Mesangial cell (primary cell): Measurements from ENCODE around the gene ANKRD52. TPM values are rescaled to one million over a fixed set of nuclear protein-coding genes. Genes with fewer than 3 reads are reported as not detected.

Experiments used
- total RNA-seq: library from RNA; depleted of rRNA; stranded (reverse); fragments of >200 nt; gene quantifications from 2 replicates; pipeline ENCODE4 v1.2.3, GENCODE V29; 2015

ANKRD52 gene
- 42.3 and 54.6 TPM in 2 replicates for total RNA-seq

DNA sequence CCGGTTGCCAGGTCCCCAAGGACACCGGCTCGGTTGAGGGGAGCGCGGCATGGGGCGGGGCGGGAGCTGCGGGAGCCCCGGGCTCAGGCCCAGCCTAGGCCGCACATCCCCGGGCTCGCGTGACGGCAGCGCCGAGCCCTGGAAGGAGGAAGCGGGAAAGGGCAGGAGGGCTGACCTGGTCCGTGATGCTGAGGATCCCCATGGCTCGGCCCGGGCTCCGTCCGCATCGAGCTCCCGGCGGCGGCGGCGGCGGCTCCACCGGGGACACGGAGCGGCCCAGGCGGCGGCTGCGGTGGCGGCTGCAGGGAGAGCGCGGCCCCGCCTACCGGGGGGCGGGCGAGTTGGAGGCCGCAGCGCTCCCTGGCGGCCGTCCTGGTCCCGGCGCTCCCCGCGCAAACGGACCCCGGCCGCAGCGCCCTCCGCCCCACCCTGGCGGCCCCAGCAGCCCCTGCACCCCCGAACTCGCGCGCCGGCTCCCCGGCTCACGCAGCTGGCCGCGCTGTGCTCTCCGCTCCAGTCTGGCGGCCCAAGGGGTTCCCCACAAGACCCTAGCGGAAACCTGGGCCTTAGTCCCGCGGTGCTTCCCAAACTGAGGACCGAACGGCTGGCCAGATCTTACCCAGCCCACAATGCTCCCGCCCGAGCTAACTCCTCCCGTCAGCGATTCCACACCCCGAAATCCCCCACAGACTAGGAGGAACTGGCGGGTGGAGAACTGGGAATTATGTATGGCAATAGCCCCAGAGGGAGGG, at the start of gene ANKRD52:
Gene ANKRD52, minus strand, starts transcription at position 317 of the 752 bp plus-strand sequence. Its CDS starts 115 bp downstream, at position 202.

DNA sequence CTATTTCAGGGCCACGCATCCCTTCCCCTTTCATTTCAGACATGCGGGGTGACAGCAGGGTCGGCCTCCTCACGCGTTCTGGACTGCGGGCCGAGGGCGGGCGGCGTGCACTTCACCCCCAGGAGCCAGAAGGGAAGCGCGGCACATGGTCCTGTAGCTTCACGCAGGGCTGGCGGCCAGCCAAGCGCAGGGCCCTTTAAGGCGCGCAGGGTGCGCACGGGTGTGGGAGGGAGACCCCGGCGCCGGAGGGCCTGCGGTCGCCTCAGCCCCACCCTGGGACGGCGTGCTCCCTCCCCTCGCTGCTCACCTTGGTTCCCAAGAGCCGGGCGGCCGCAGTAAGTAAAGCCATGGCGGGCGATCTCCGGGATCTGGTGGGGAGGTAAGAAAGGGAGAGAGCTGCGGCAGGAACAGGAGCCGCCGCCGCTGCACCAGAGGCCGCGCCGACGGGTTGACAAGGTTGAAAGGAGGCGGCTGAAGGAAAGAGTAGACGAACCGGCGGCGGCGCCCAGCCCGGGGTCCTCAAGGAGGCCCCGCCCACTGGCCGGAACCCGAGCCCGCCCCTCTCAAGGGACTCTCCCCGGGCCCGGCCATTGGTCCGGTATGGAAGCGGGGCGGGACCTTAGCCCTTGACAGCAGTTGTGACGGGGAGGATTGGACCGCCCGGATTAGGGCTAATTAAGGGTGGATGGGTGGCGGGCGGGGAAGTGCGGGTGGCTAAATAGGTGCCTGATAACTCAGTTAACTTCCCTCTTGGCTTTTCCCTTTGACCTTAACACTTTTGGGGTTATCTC, 41.9 kb upstream of the ANKRD52 start, which contains the start of gene CS:
Gene CS, minus strand, starts transcription at position 478 of the 791 bp plus-strand sequence. Its CDS starts 129 bp downstream, at position 349.

DNA sequence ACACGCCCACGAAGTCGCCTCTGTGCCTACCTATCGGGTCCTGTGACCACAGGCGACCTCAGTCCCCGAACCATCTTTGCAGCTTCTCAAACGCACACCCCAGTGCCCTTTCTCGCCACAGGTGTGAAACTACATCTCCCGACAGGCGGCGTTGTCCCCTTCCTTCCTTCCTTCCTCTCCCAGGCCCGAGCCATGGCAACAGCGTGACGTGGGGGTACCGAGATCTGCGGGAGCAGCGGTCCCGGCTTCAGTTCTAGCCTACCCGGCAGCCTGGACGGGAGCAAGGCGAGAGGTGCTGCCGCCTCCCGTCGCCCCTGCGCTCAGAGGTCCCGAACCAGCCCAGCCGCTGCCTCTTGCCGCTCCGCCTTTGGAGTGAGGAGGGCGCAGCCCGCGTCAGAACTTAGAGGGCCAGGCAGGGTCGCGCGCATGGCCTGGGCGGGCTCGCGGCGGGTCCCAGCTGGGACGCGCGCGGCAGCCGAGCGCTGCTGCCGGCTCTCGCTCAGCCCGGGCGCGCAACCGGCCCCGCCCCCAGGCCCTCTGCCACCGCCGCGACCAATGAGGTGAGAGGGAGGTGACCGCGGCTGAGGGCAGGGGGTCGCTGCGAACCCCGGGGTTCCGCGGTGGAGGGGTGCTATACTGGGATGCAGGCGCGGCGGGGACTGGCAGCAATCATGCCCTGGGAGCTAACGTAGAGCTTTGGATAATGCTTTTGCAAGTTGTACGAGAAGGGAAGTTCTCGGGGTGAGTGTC, 8.7 kb upstream of the ANKRD52 start, which contains the start of gene COQ10A:
Gene COQ10A, plus strand, starts transcription at position 250 of the 750 bp plus-strand sequence. Its CDS starts 177 bp downstream, at position 427.

DNA sequence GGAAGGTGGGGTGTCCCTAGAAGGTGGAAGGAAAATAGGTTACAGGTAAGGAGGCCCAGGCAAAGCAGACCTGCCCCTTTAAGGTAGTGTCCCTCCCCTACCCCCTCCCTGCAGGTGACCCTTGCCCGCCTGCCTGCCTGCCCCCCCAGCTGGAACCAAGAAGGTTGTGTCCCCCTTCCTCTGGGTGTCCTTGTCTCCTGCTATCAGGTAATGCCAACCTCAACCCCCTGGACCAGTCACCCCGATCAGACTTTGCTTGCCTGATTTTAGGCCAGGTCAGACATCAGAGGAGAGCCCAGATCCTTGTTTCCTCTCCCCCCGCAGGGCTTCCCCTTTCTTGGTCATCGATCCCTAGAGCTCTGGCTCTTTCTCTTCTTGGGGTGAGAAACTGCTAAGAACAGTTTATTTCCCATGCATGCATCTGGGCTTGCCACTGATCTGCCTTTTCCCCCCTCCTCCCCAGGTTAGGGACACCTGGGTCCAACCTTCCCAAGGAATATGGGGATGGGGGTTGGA, 28.2 kb downstream of the ANKRD52 start, which contains the start of gene SLC39A5:
Gene SLC39A5, plus strand, starts transcription at position 136 of the 516 bp plus-strand sequence. CDS start 1,224 bp downstream, outside the sequence.

DNA sequence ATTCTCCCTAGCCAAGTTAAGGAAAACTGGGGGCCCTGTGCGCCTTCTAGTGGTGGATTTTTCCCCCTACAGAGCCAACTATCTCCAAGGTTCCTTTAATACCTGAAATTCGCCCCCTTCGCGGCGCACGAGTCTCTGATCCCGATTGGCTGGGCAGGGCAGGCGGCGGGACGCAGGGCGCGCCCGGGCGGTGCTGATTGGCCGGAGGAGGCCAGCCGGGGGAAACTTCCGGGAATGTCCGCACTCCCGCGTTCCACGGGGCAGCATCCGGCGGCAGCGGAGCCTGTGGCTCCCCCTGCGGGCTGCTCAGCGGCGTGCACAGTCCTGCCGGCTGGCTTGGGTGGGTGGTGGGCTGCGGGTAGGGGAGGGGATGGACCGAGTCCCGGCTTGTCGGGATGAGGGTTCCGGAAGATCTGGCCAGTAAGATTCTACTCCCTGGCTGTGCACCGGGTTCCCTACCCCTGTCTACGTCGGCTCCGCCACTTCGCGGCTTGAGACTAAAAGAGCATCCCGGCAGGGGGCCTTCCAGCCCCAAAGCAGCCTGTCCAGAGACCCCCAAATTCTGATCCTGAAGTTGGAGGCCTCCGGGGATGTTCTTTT, 34.0 kb downstream of the ANKRD52 start, which contains the start of gene NABP2:
Gene NABP2, plus strand, starts transcription at position 241 of the 600 bp plus-strand sequence. CDS start 515 bp downstream, outside the sequence.

DNA sequence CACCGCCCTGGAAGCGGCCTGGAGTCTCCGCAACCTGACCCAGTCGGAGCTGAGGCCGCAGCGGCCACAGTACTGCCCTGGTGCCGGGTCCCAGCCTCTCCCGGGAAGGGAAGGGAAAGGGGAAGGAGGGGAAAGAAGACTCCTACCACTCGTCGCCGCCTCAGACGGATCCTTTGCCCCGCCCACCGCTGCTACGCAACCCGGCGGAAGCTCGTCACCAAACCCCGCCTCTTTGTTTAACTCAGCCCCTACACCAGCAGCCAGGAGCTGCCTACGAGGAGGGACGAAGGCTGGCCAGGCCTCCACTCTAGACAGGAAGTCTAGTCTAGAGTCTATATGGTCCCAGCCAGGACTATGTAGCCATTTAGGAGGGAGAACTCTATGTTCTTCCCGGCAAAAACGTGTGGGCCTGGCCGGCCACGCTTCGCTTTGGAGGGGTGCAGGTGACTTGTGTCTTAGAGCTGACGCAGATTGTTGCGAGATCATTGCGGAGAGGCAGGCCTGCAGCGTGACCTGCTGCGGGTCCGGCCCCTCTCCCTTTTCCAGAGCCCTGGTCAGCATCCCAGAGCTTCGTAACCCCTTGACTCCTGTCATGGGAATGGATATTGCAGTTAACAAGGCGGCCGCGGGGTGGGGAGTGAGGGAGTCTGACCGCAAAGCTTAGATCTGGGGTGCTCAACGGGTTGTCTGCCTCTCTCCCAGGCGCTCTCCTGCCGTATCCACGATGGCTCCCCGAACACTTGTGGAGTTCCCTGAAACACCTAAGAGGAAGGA, 36.2 kb downstream of the ANKRD52 start, which contains the start of gene RNF41:
Gene RNF41, minus strand, starts transcription at position 166 of the 774 bp plus-strand sequence. CDS start 7,875 bp downstream, outside the sequence.

DNA sequence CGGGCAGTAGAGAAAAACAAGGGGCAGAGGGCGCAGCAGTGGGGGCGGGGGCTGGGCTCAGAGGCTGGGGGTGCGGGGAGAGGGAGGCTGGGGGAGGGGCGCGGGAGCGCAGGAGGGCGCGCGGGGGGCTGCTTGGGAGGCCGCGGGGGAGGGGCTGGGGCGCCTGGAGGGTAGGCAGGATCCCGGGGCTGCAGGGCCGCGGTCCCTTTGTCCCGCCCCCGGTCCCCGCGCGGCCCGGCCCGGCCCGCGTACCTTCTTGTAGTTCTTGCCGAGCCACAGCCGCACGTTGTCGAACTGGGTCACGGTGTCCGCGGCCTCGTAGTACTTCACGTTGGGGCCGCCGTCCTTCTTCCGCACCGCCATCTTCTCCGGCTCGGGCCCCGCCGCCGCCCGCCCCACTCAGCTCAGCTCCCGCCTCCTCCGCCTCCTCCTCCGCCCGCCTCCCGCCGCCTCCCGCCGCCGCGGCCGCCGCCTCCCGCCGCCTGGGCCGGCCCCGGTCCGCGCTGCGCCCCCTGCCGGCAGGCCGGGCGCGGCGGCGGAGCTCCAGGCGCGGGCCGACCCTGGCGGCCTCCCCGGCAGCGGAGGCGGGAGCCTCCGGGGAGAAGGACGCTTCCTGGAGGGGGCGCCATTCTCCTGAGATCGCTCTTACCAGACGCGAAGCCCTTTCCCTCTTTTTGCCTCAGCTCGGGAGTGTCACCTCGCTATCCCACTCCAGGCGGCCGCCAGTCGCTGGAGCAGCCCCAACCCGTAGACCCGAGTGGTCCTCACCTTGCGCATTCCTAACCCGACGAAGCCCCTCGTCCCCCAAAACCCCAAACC, 68.9 kb downstream of the ANKRD52 start, which contains the start of gene SMARCC2:
Gene SMARCC2, minus strand, starts transcription at position 385 of the 819 bp plus-strand sequence. Its CDS starts 22 bp downstream, at position 363.

Other genes with a start within 250 kb of the ANKRD52 start
- 4.1 and 5.3 TPM in 2 replicates for gene IKZF4, start 237.3 kb downstream of the ANKRD52 start, total RNA-seq
- 819 and 1,390 TPM in 2 replicates for gene RPS26, start 216.5 kb downstream of the ANKRD52 start, total RNA-seq
- gene ERBB3, start 178.2 kb downstream of the ANKRD52 start, total RNA-seq = 2.3 and 5.6 TPM in 2 replicates
- 87.1 and 204 TPM in 2 replicates for gene PA2G4, start 153.8 kb downstream of the ANKRD52 start, total RNA-seq
- gene RPL41, start 141.8 kb downstream of the ANKRD52 start, total RNA-seq = 1,989 and 2,469 TPM in 2 replicates
- gene ZC3H10, start 140.1 kb downstream of the ANKRD52 start, total RNA-seq = 2.3 and 3.0 TPM in 2 replicates
- 318 and 340 TPM in 2 replicates for gene ESYT1, start 130.1 kb downstream of the ANKRD52 start, total RNA-seq
- gene MYL6B, start 105.8 kb downstream of the ANKRD52 start, total RNA-seq = 91.1 and 109 TPM in 2 replicates
- gene MYL6, start 100.0 kb downstream of the ANKRD52 start, total RNA-seq = 1,442 and 2,553 TPM in 2 replicates
- gene SMARCC2, start 68.9 kb downstream of the ANKRD52 start, total RNA-seq = 35.0 and 49.7 TPM in 2 replicates
- gene RNF41, start 36.5 kb downstream of the ANKRD52 start, total RNA-seq = 53.6 and 72.0 TPM in 2 replicates
- 30.0 and 48.1 TPM in 2 replicates for gene NABP2, start 34.0 kb downstream of the ANKRD52 start, total RNA-seq
- gene SLC39A5, start 28.3 kb downstream of the ANKRD52 start, total RNA-seq = not detected in 2 replicates
- gene COQ10A, start 8.6 kb upstream of the ANKRD52 start, total RNA-seq = 9.6 and 9.8 TPM in 2 replicates
- gene CS, start 41.9 kb upstream of the ANKRD52 start, total RNA-seq = 130 and 148 TPM in 2 replicates
- 75.3 and 76.6 TPM in 2 replicates for gene CNPY2, start 57.6 kb upstream of the ANKRD52 start, total RNA-seq
- 15.6 and 21.6 TPM in 2 replicates for gene PAN2, start 75.6 kb upstream of the ANKRD52 start, total RNA-seq
- 1.1 and 1.5 TPM in 2 replicates for gene IL23A, start 80.5 kb upstream of the ANKRD52 start, total RNA-seq
- 53.4 and 121 TPM in 2 replicates for gene STAT2, start 101.7 kb upstream of the ANKRD52 start, total RNA-seq
- not detected in 2 replicates for gene APOF, start 104.5 kb upstream of the ANKRD52 start, total RNA-seq
- 6.5 and 33.7 TPM in 2 replicates for gene TIMELESS, start 191.0 kb upstream of the ANKRD52 start, total RNA-seq
- gene MIP, start 196.3 kb upstream of the ANKRD52 start, total RNA-seq = 0.98 TPM in 1 of 2 replicates, not detected in the other
- 1.5 and 1.6 TPM in 2 replicates for gene SPRYD4, start 210.2 kb upstream of the ANKRD52 start, total RNA-seq
- gene GLS2, start 229.8 kb upstream of the ANKRD52 start, total RNA-seq = 1.1 and 2.2 TPM in 2 replicates